ENCODE measurements around the gene KCNMB3. TPM values are rescaled to one million over a fixed set of nuclear protein-coding genes. Genes with fewer than 3 reads are reported as not detected.

The KCNMB3 gene
- total RNA-seq, 1 donor from 2014 or later = 0.75 TPM

DNA sequence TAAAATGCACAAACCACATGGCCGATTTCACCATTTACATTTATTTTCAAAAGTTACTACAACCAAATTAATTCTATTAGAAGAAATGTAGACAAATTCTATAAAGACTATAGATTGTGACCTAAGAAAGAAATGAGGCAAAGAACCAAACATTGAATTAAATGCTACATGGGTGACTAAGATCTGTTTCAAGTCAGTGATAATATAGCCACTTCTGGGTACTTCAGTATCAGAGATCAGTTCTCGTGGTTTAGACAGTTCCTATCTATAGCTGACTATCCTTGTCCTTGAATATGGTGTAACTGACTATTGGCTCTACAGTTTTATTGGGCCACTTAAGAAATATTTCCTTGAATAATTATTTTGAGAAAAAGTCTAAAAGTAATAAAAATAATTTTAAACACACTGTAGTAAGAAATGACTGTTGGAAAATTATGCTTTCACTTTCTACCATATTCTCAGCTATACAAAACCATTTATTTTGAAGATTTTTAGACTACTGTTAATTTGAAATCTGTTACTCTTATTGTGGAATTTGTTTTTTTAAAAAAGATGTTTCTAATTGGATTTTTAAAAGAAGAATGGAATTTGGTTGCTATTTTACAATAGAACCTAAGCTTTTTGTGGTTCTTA is 14.1 kb downstream of the KCNMB3 start:
- no peaks in the 10 kb centered on the region for H3K27me3 ChIP-seq (ENCODE audit: insufficient read depth, low read length)
- peaks cover 10% of the 10 kb centered on the region for H3K36me3 ChIP-seq (ENCODE audit: insufficient read depth, low read length)
- DNase-seq (ENCODE audit: low read depth) (no peak), FAIRE-seq (no peak)
- Mint-ChIP-seq H3K36me3 (ENCODE audit: low read depth, unreplicated experiment) (peaks cover 9% of the 10 kb centered on the region), H3K9me3 (ENCODE audit: unreplicated experiment) (no peaks in the 10 kb centered on the region), H3K4me1 (ENCODE audit: low read depth, unreplicated experiment) (peaks cover 8% of the 10 kb centered on the region), H3K4me3 (ENCODE audit: unreplicated experiment) (no peak overlapping the region), H3K27me3 (ENCODE audit: low read depth, unreplicated experiment) (no peaks in the 10 kb centered on the region), H3K27ac (ENCODE audit: unreplicated experiment) (no peak overlapping the region)
- no peak overlapping the region for H3K4me2 ChIP-seq (ENCODE audit: low read length)
- H3K4me1 ChIP-seq (ENCODE audit: insufficient read depth, low read length) = no peaks in the 10 kb centered on the region
- no peak overlapping the region for H3K4me3 ChIP-seq (ENCODE audit: insufficient read depth, low read depth, low read length)
- no peak overlapping the region for H3K9ac ChIP-seq (ENCODE audit: low read length)
- H4K20me1 ChIP-seq (ENCODE audit: insufficient read depth, low read length) = no peaks in the 10 kb centered on the region
- H3K79me2 ChIP-seq (ENCODE audit: insufficient read depth, low read length) = no peaks in the 10 kb centered on the region
- TF ChIP-seq, protein P1, sequence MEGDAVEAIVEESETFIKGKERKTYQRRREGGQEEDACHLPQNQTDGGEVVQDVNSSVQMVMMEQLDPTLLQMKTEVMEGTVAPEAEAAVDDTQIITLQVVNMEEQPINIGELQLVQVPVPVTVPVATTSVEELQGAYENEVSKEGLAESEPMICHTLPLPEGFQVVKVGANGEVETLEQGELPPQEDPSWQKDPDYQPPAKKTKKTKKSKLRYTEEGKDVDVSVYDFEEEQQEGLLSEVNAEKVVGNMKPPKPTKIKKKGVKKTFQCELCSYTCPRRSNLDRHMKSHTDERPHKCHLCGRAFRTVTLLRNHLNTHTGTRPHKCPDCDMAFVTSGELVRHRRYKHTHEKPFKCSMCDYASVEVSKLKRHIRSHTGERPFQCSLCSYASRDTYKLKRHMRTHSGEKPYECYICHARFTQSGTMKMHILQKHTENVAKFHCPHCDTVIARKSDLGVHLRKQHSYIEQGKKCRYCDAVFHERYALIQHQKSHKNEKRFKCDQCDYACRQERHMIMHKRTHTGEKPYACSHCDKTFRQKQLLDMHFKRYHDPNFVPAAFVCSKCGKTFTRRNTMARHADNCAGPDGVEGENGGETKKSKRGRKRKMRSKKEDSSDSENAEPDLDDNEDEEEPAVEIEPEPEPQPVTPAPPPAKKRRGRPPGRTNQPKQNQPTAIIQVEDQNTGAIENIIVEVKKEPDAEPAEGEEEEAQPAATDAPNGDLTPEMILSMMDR (IDR thresholded peaks at IDR 0.05; ENCODE audit: insufficient read depth, low read depth, low read length) = no peak
- no peak for TF ChIP-seq EZH2 (IDR thresholded peaks at IDR 0.05; ENCODE audit: insufficient read depth, low read length)
- no peaks in the 10 kb centered on the region for H3K9me3 ChIP-seq (ENCODE audit: insufficient read depth, low read depth, low read length)
- H3K27ac ChIP-seq (ENCODE audit: low read depth, low read length) = no peak overlapping the region
- H2AFZ ChIP-seq (ENCODE audit: low read depth, low read length) = no peak overlapping the region

GRCh38 chr3:179234199-179234598 is 16.7 kb downstream of the KCNMB3 start:
- no peaks in the 10 kb centered on the region for H3K9me3 Mint-ChIP-seq (ENCODE audit: unreplicated experiment)
- H3K4me1 ChIP-seq (ENCODE audit: insufficient read depth, low read length) = no peaks in the 10 kb centered on the region
- peak; percentile 23 for DNase-seq (ENCODE audit: low read depth)
- no peak overlapping the region for H3K4me3 ChIP-seq (ENCODE audit: insufficient read depth, low read depth, low read length)
- TF ChIP-seq, protein P1 (IDR thresholded peaks at IDR 0.05; ENCODE audit: insufficient read depth, low read depth, low read length) = no peak
- no peak for TF ChIP-seq EZH2 (IDR thresholded peaks at IDR 0.05; ENCODE audit: insufficient read depth, low read length)
- peaks cover 18% of the 10 kb centered on the region for H3K36me3 ChIP-seq (ENCODE audit: insufficient read depth, low read length)
- H3K27me3 Mint-ChIP-seq (ENCODE audit: low read depth, unreplicated experiment) = no peaks in the 10 kb centered on the region
- H3K4me3 Mint-ChIP-seq (ENCODE audit: unreplicated experiment) = no peak overlapping the region
- peaks cover 18% of the 10 kb centered on the region for H3K36me3 Mint-ChIP-seq (ENCODE audit: low read depth, unreplicated experiment)
- H3K9me3 ChIP-seq (ENCODE audit: insufficient read depth, low read depth, low read length) = no peaks in the 10 kb centered on the region
- peaks cover 8% of the 10 kb centered on the region for H3K4me1 Mint-ChIP-seq (ENCODE audit: low read depth, unreplicated experiment)
- H3K79me2 ChIP-seq (ENCODE audit: insufficient read depth, low read length) = no peaks in the 10 kb centered on the region
- no peaks in the 10 kb centered on the region for H4K20me1 ChIP-seq (ENCODE audit: insufficient read depth, low read length)
- no peak for FAIRE-seq
- no peak overlapping the region for H3K27ac Mint-ChIP-seq (ENCODE audit: unreplicated experiment)
- no peak overlapping the region for H3K27ac ChIP-seq (ENCODE audit: low read depth, low read length)
- H3K4me2 ChIP-seq (ENCODE audit: low read length) = no peak overlapping the region
- H3K27me3 ChIP-seq (ENCODE audit: insufficient read depth, low read length) = no peaks in the 10 kb centered on the region
- H2AFZ ChIP-seq (ENCODE audit: low read depth, low read length) = no peak overlapping the region
- H3K9ac ChIP-seq (ENCODE audit: low read length) = no peak overlapping the region

DNA sequence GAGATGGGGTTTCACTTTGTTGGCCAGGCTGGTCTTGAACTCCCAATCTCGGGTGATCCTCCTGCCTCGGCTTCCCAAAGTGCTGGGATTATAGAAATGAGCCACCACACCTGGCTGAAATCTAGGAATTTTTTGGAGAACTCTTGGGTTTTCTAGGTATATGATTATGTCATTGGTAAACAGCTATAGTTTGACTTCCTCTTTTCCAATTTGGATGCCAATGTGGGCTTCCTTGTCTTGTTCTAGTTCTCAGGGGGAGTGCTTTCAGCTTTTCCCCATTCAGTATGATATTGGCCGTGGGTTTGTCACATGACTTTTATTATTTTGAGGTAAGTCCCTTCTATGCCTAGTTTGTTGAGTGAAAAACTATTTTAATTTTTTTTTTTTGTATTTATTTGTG is 17.9 kb downstream of the KCNMB3 start:
- Histone ChIP-seq H3K27ac (ENCODE audit: low read depth, low read length) (no peak overlapping the region), H3K36me3 (ENCODE audit: insufficient read depth, low read length) (peaks cover 18% of the 10 kb centered on the region), H3K79me2 (ENCODE audit: insufficient read depth, low read length) (no peaks in the 10 kb centered on the region), H3K9ac (ENCODE audit: low read length) (no peak overlapping the region), H3K9me3 (ENCODE audit: insufficient read depth, low read depth, low read length) (no peaks in the 10 kb centered on the region), H3K4me1 (ENCODE audit: insufficient read depth, low read length) (no peaks in the 10 kb centered on the region), H3K27me3 (ENCODE audit: insufficient read depth, low read length) (no peaks in the 10 kb centered on the region), H3K4me2 (ENCODE audit: low read length) (no peak overlapping the region), H2AFZ (ENCODE audit: low read depth, low read length) (no peak overlapping the region), H3K4me3 (ENCODE audit: insufficient read depth, low read depth, low read length) (no peak overlapping the region), H4K20me1 (ENCODE audit: insufficient read depth, low read length) (no peaks in the 10 kb centered on the region)
- Mint-ChIP-seq H3K4me1 (ENCODE audit: low read depth, unreplicated experiment) (peaks cover 8% of the 10 kb centered on the region), H3K4me3 (ENCODE audit: unreplicated experiment) (no peak overlapping the region), H3K27ac (ENCODE audit: unreplicated experiment) (no peak overlapping the region), H3K27me3 (ENCODE audit: low read depth, unreplicated experiment) (no peaks in the 10 kb centered on the region), H3K9me3 (ENCODE audit: unreplicated experiment) (no peaks in the 10 kb centered on the region), H3K36me3 (ENCODE audit: low read depth, unreplicated experiment) (peaks cover 18% of the 10 kb centered on the region)
- no peak for DNase-seq (ENCODE audit: low read depth)
- TF ChIP-seq EZH2 (IDR thresholded peaks at IDR 0.05; ENCODE audit: insufficient read depth, low read length) = no peak
- TF ChIP-seq, protein P1 (IDR thresholded peaks at IDR 0.05; ENCODE audit: insufficient read depth, low read depth, low read length) = no peak
- no peak for FAIRE-seq

Data from astrocyte (in vitro differentiated cells and primary cell).